ENCODE data around the gene KCNG3.
"Not testable (repeated sequence)": the region's sequence is repeated elsewhere in the genome, so short reads cannot be mapped to it uniquely, and the experiment has no call there.

Gene KCNG3

DNA sequence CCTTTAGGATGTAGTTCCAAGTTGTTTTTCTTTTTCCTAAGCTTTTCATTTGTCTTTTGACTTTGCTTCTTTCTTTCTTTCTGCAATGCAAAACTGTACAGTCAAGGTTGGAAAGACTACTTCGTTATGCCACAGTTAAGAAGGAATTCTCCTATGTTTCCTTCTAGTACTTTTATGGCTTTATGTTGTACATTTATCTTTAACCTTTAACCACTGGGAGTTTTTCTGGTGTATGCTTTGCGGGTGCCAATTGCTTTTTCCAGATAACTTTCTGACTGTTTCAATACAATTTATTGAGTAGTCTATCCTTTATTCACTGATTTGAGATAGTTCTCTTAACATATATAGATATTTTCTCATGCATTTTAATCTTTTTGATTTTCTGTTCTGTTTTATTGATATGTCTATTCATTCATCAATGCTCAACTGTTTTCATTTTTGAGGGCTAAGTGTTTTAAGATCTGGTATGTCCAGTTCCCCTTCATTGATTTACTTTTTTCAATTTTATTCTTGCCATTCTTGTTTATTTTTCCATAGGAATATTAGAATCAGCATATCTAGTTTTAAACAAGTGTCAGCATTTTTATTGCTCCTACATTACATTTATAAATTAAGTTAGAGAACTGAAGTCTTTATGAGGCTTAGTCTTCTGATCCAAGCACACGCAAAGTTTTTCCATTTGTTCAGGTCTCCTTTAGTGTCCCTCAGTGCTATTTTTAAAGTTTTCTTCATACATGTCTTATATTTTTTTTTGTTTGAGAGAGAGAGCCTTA, 82.9 kb downstream of the KCNG3 start:
- DNase-seq = no peak
- no peak overlapping the region for H3K27ac ChIP-seq (ENCODE audit: insufficient read depth, low read length, poor library complexity, severe bottlenecking)
- H3K36me3 ChIP-seq (ENCODE audit: control insufficient read depth, insufficient read depth, low read length) = no peaks in the 10 kb centered on the region
- no peak overlapping the region for H3K4me3 ChIP-seq (ENCODE audit: insufficient read depth, low read depth, low read length, poor library complexity, severe bottlenecking)
- no peaks in the 10 kb centered on the region for H3K4me1 ChIP-seq (ENCODE audit: control insufficient read depth, insufficient read depth, low read length, poor library complexity, severe bottlenecking)
- H3K9me3 ChIP-seq (ENCODE audit: control insufficient read depth, low read length) = peaks cover 8% of the 10 kb centered on the region
- H3K27me3 ChIP-seq (replicated peaks; ENCODE audit: control insufficient read depth, insufficient read depth, low read length, poor library complexity, severe bottlenecking) = no peaks in the 10 kb centered on the region

DNA sequence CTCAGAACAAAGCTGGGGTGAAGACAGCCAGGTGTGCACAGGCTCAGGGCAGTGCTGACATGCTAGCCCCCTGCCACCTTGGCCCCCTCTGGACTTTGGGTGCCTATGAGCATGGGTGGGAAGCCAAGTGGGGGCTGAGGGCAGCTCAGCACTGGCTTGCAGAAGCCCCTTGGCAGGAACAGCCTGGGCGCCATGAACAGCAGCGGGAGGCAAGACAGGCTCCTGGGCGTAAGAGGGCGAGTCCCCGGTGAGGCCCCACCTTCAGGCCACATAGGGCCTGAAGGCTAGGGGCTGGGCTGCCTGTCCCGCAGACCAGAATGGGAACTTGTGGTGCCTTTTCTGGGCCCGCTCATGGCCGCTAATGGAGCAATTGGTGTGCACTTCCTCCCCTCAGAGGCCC, 85.8 kb downstream of the KCNG3 start:
- H3K4me3 ChIP-seq (ENCODE audit: insufficient read depth, low read depth, low read length, poor library complexity, severe bottlenecking) = no peak overlapping the region
- H3K27me3 ChIP-seq (replicated peaks; ENCODE audit: control insufficient read depth, insufficient read depth, low read length, poor library complexity, severe bottlenecking) = no peaks in the 10 kb centered on the region
- no peak for DNase-seq
- no peak overlapping the region for H3K27ac ChIP-seq (ENCODE audit: insufficient read depth, low read length, poor library complexity, severe bottlenecking)
- H3K9me3 ChIP-seq (ENCODE audit: control insufficient read depth, low read length) = no peaks in the 10 kb centered on the region
- H3K4me1 ChIP-seq (ENCODE audit: control insufficient read depth, insufficient read depth, low read length, poor library complexity, severe bottlenecking) = no peaks in the 10 kb centered on the region
- no peaks in the 10 kb centered on the region for H3K36me3 ChIP-seq (ENCODE audit: control insufficient read depth, insufficient read depth, low read length)

DNA sequence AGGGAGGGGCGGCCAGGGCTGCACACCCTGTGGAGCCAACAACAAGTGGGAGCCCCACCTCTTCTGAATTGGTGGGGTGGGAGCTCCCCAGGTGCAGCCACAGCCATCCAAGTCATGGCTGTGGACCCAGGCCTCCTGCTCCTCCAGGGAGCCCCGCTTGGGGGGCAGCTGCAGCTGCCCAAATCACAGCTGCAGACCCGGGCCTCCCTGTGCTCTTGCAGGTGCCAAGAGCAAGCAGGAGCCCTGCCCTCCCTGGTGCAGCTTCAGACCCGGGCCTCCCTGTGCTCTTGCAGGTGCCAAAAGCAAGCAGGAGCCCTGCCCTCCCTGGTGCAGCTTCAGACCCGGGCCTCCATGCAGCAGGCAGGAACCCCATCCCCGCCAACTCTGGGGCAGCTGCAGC, 86.3 kb downstream of the KCNG3 start:
- no peaks in the 10 kb centered on the region for H3K27me3 ChIP-seq (replicated peaks; ENCODE audit: control insufficient read depth, insufficient read depth, low read length, poor library complexity, severe bottlenecking)
- H3K9me3 ChIP-seq (ENCODE audit: control insufficient read depth, low read length) = no peaks in the 10 kb centered on the region
- H3K36me3 ChIP-seq (ENCODE audit: control insufficient read depth, insufficient read depth, low read length) = no peaks in the 10 kb centered on the region
- no peak for DNase-seq
- no peak overlapping the region for H3K27ac ChIP-seq (ENCODE audit: insufficient read depth, low read length, poor library complexity, severe bottlenecking)
- H3K4me3 ChIP-seq (ENCODE audit: insufficient read depth, low read depth, low read length, poor library complexity, severe bottlenecking) = no peak overlapping the region
- no peaks in the 10 kb centered on the region for H3K4me1 ChIP-seq (ENCODE audit: control insufficient read depth, insufficient read depth, low read length, poor library complexity, severe bottlenecking)

GRCh38 chr2:42404676-42405075, 89.1 kb downstream of the KCNG3 start:
- H3K4me3 ChIP-seq (ENCODE audit: insufficient read depth, low read depth, low read length, poor library complexity, severe bottlenecking) = no peak overlapping the region
- H3K9me3 ChIP-seq (ENCODE audit: control insufficient read depth, low read length) = no peaks in the 10 kb centered on the region
- no peaks in the 10 kb centered on the region for H3K27me3 ChIP-seq (replicated peaks; ENCODE audit: control insufficient read depth, insufficient read depth, low read length, poor library complexity, severe bottlenecking)
- DNase-seq = no peak
- H3K27ac ChIP-seq (ENCODE audit: insufficient read depth, low read length, poor library complexity, severe bottlenecking) = no peak overlapping the region
- H3K36me3 ChIP-seq (ENCODE audit: control insufficient read depth, insufficient read depth, low read length) = no peaks in the 10 kb centered on the region
- H3K4me1 ChIP-seq (ENCODE audit: control insufficient read depth, insufficient read depth, low read length, poor library complexity, severe bottlenecking) = no peaks in the 10 kb centered on the region

DNA sequence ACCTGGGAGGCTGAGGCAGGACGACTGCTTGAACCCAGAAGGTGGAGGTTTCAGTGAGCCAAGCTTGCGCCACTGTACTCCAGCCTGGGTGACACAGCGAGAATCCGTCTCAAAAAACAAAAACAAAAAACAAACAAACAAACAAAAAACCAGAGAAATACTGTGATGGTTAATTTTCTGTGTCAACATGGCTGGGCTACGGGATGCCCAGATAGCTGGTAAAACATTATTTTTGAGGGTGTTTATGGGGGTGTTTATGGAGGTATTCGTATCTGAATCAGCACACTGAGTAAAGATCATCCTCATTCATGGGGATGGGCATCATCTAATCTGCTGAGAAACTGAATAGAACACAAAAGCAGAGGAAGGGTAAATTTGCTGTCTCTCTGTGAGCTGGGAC, 92.0 kb downstream of the KCNG3 start:
- H3K4me3 ChIP-seq (ENCODE audit: insufficient read depth, low read depth, low read length, poor library complexity, severe bottlenecking) = no peak overlapping the region
- no peaks in the 10 kb centered on the region for H3K9me3 ChIP-seq (ENCODE audit: control insufficient read depth, low read length)
- no peaks in the 10 kb centered on the region for H3K36me3 ChIP-seq (ENCODE audit: control insufficient read depth, insufficient read depth, low read length)
- no peak for DNase-seq
- H3K4me1 ChIP-seq (ENCODE audit: control insufficient read depth, insufficient read depth, low read length, poor library complexity, severe bottlenecking) = no peaks in the 10 kb centered on the region
- H3K27me3 ChIP-seq (replicated peaks; ENCODE audit: control insufficient read depth, insufficient read depth, low read length, poor library complexity, severe bottlenecking) = no peaks in the 10 kb centered on the region
- no peak overlapping the region for H3K27ac ChIP-seq (ENCODE audit: insufficient read depth, low read length, poor library complexity, severe bottlenecking)

DNA sequence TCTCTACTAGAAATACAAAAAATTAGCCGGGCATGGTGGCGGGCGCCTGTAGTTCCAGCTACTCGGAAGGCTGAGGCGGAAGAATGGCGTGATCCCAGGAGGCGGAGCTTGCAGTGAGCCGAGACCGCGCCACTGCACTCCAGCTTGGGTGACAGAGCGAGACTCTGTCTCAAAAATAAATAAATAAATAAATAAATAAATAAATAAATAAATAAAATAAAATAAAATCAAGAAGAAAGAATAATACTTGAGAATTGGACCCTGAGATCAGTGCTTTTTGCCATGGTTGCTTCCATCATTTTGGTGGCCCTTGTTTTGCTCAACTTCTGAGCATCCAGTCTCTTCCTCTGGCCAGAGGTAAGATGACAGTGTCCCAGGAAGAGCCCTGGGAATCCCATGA, 95.7 kb downstream of the KCNG3 start:
- H3K27ac ChIP-seq (ENCODE audit: insufficient read depth, low read length, poor library complexity, severe bottlenecking); H3K36me3 ChIP-seq (ENCODE audit: control insufficient read depth, insufficient read depth, low read length); H3K4me3 ChIP-seq (ENCODE audit: insufficient read depth, low read depth, low read length, poor library complexity, severe bottlenecking); H3K9me3 ChIP-seq (ENCODE audit: control insufficient read depth, low read length); H3K27me3 ChIP-seq (replicated peaks; ENCODE audit: control insufficient read depth, insufficient read depth, low read length, poor library complexity, severe bottlenecking); DNase-seq; H3K4me1 ChIP-seq (ENCODE audit: control insufficient read depth, insufficient read depth, low read length, poor library complexity, severe bottlenecking): not testable (repeated sequence)

DNA sequence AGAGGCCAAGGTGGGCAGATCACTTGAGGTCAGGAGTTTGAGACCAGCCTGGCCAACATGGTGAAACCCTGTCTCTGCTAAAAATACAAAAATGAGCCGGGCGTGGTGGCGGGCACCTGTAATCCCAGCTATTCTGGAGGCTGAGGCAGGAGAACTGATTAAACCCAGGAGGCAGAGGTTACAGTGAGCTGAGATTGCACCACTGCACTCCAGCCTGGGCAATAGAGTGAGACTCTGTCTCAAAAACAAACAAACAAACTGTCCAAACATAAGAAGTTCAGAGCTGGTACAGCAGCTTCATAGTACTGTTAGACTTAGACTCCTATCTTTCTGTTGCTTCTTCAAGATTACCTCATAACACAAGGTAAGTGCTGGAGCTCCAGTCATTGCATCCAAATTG, 100.5 kb downstream of the KCNG3 start:
- H3K36me3 ChIP-seq (ENCODE audit: control insufficient read depth, insufficient read depth, low read length); H3K27me3 ChIP-seq (replicated peaks; ENCODE audit: control insufficient read depth, insufficient read depth, low read length, poor library complexity, severe bottlenecking); H3K9me3 ChIP-seq (ENCODE audit: control insufficient read depth, low read length); H3K4me1 ChIP-seq (ENCODE audit: control insufficient read depth, insufficient read depth, low read length, poor library complexity, severe bottlenecking); DNase-seq; H3K4me3 ChIP-seq (ENCODE audit: insufficient read depth, low read depth, low read length, poor library complexity, severe bottlenecking); H3K27ac ChIP-seq (ENCODE audit: insufficient read depth, low read length, poor library complexity, severe bottlenecking): not testable (repeated sequence)

DNA sequence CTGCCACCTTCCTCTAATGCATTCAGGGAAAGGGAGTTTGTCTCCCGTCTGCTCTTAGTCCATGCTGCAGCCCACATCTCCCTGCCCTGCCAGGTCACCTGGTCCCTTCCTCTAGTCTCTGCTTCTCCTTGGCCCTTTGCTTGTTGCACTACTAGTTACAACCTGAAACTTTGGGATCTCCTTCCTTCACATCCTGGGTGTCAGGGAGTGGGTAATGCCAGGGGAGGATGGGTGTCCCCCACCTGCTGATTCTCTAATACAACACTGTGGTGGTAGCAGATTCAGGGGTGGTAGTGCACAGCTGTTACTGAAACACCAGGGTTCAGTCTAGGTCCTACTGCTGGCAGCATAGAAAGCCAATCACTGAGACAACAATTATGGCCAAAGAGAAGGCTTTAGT, 101.6 kb downstream of the KCNG3 start:
- Histone ChIP-seq H3K27me3 (replicated peaks; ENCODE audit: control insufficient read depth, insufficient read depth, low read length, poor library complexity, severe bottlenecking) (no peaks in the 10 kb centered on the region), H3K9me3 (ENCODE audit: control insufficient read depth, low read length) (no peaks in the 10 kb centered on the region), H3K4me3 (ENCODE audit: insufficient read depth, low read depth, low read length, poor library complexity, severe bottlenecking) (no peak overlapping the region), H3K27ac (ENCODE audit: insufficient read depth, low read length, poor library complexity, severe bottlenecking) (no peak overlapping the region), H3K36me3 (ENCODE audit: control insufficient read depth, insufficient read depth, low read length) (no peaks in the 10 kb centered on the region), H3K4me1 (ENCODE audit: control insufficient read depth, insufficient read depth, low read length, poor library complexity, severe bottlenecking) (no peaks in the 10 kb centered on the region)
- no peak for DNase-seq

Measured in effector memory CD4-positive, alpha-beta T cell (primary cell).